PFSK-1 (cell line): Measurements from ENCODE around the gene TCF12.

Experiments used
- FOXP2 ChIP-seq: optimal IDR thresholded peaks from 2 replicates; pipeline ENCODE3; 2011; ENCODE audit warnings: borderline replicate concordance, control low read depth, inconsistent platforms; ENCODE audit not compliant: insufficient read depth; ENCODE audit errors: extremely low read length, extremely low read depth
- POLR2AphosphoS5 ChIP-seq: IDR thresholded peaks from 2 replicates; pipeline ENCODE4 v1.6.1; 2012; ENCODE audit warnings: low read depth, mild to moderate bottlenecking, control low read depth, low read length, moderate library complexity
- REST ChIP-seq, 2 experiments: IDR thresholded peaks; 2 replicates each; pipeline versions ENCODE4 v1.6.1 to v1.8.0; 2011 to 2012; ENCODE audit warnings: low read depth in 2 of 2, low read length in 2 of 2, control low read depth in 1 of 2, inconsistent platforms in 1 of 2, mild to moderate bottlenecking in 1 of 2, moderate library complexity in 1 of 2; ENCODE audit not compliant: insufficient read depth in 1 of 2
- SIN3A ChIP-seq: IDR thresholded peaks from 2 replicates; pipeline ENCODE4 v1.6.1; 2012; ENCODE audit warnings: mild to moderate bottlenecking, low read length, moderate library complexity, borderline replicate concordance; ENCODE audit not compliant: insufficient read depth
- TAF1 ChIP-seq: IDR thresholded peaks from 2 replicates; pipeline ENCODE4 v1.6.1; 2012; ENCODE audit warnings: low read length, control low read depth, borderline replicate concordance; ENCODE audit not compliant: insufficient read depth

- TF ChIP-seq SIN3A (no peak), REST (IDR thresholded peaks at IDR 0.05; ENCODE audit: insufficient read depth in 1 of 2, low read depth in 2 of 2, low read length in 2 of 2) (no peak), POLR2AphosphoS5 (no peak), FOXP2 (no peak), TAF1 (no peak)
These were observed 48.9 kb downstream of the TCF12 start for GRCh38 chr15:56967336-56967735.
